ENCODE measurements around the gene GAREM1.

The GAREM1 gene

GRCh38 chr18:32442575-32442974, 28.1 kb downstream of the GAREM1 start:
- DNase-seq (no peak), ATAC-seq (ENCODE audit: insufficient read depth, low read depth) (no peak)
- Histone ChIP-seq H3K27me3 (ENCODE audit: insufficient read depth, low read length, poor library complexity) (no peaks in the 10 kb centered on the region), H3K9me3 (ENCODE audit: insufficient read depth, low read length, severe bottlenecking) (no peaks in the 10 kb centered on the region), H3K4me2 (ENCODE audit: insufficient read depth, low read length) (no peak overlapping the region), H2AFZ (ENCODE audit: low read depth, low read length) (no peak overlapping the region), H3K36me3 (ENCODE audit: insufficient read depth, low read length) (no peaks in the 10 kb centered on the region), H3K4me3 (ENCODE audit: low read depth in 1 of 2, low read length in 2 of 2) (no peak overlapping the region), H3K9ac (ENCODE audit: low read depth, low read length) (no peak overlapping the region), H3K27ac (ENCODE audit: low read length) (no peak overlapping the region), H3K79me2 (ENCODE audit: insufficient read depth, low read length) (no peaks in the 10 kb centered on the region), H4K20me1 (ENCODE audit: insufficient read depth, low read length) (no peaks in the 10 kb centered on the region), H3K4me1 (ENCODE audit: insufficient read depth, low read length) (no peaks in the 10 kb centered on the region)
- TF ChIP-seq CTCF (IDR thresholded peaks at IDR 0.05; ENCODE audit: borderline replicate concordance, extremely low read depth, low read length, poor library complexity, severe bottlenecking) (no peak), EZH2 (IDR thresholded peaks at IDR 0.05; ENCODE audit: borderline replicate concordance, low read depth, low read length, severe bottlenecking) (no peak)

GRCh38 chr18:32441533-32441932, 29.1 kb downstream of the GAREM1 start:
- no peak overlapping the region for H3K9ac ChIP-seq (ENCODE audit: low read depth, low read length)
- no peak overlapping the region for H3K4me3 ChIP-seq (ENCODE audit: low read depth in 1 of 2, low read length in 2 of 2)
- no peaks in the 10 kb centered on the region for H3K4me1 ChIP-seq (ENCODE audit: insufficient read depth, low read length)
- ATAC-seq (ENCODE audit: insufficient read depth, low read depth) (no peak), DNase-seq (no peak)
- no peak overlapping the region for H3K4me2 ChIP-seq (ENCODE audit: insufficient read depth, low read length)
- no peak overlapping the region for H3K27ac ChIP-seq (ENCODE audit: low read length)
- no peaks in the 10 kb centered on the region for H3K36me3 ChIP-seq (ENCODE audit: insufficient read depth, low read length)
- no peaks in the 10 kb centered on the region for H3K27me3 ChIP-seq (ENCODE audit: insufficient read depth, low read length, poor library complexity)
- H2AFZ ChIP-seq (ENCODE audit: low read depth, low read length) = no peak overlapping the region
- no peaks in the 10 kb centered on the region for H3K9me3 ChIP-seq (ENCODE audit: insufficient read depth, low read length, severe bottlenecking)
- H4K20me1 ChIP-seq (ENCODE audit: insufficient read depth, low read length) = no peaks in the 10 kb centered on the region
- H3K79me2 ChIP-seq (ENCODE audit: insufficient read depth, low read length) = no peaks in the 10 kb centered on the region
- TF ChIP-seq EZH2 (IDR thresholded peaks at IDR 0.05; ENCODE audit: borderline replicate concordance, low read depth, low read length, severe bottlenecking) (no peak), CTCF (IDR thresholded peaks at IDR 0.05; ENCODE audit: borderline replicate concordance, extremely low read depth, low read length, poor library complexity, severe bottlenecking) (no peak)

GRCh38 chr18:32440518-32440917, 30.2 kb downstream of the GAREM1 start:
- no peak for DNase-seq
- H2AFZ ChIP-seq (ENCODE audit: low read depth, low read length) = no peak overlapping the region
- no peaks in the 10 kb centered on the region for H3K4me1 ChIP-seq (ENCODE audit: insufficient read depth, low read length)
- no peaks in the 10 kb centered on the region for H3K27me3 ChIP-seq (ENCODE audit: insufficient read depth, low read length, poor library complexity)
- no peak overlapping the region for H3K4me2 ChIP-seq (ENCODE audit: insufficient read depth, low read length)
- TF ChIP-seq CTCF (IDR thresholded peaks at IDR 0.05; ENCODE audit: borderline replicate concordance, extremely low read depth, low read length, poor library complexity, severe bottlenecking) = no peak
- TF ChIP-seq EZH2 (IDR thresholded peaks at IDR 0.05; ENCODE audit: borderline replicate concordance, low read depth, low read length, severe bottlenecking) = no peak
- H4K20me1 ChIP-seq (ENCODE audit: insufficient read depth, low read length) = no peaks in the 10 kb centered on the region
- H3K4me3 ChIP-seq (ENCODE audit: low read depth in 1 of 2, low read length in 2 of 2) = no peak overlapping the region
- no peak overlapping the region for H3K9ac ChIP-seq (ENCODE audit: low read depth, low read length)
- no peaks in the 10 kb centered on the region for H3K9me3 ChIP-seq (ENCODE audit: insufficient read depth, low read length, severe bottlenecking)
- no peak for ATAC-seq (ENCODE audit: insufficient read depth, low read depth)
- H3K27ac ChIP-seq (ENCODE audit: low read length) = no peak overlapping the region
- H3K36me3 ChIP-seq (ENCODE audit: insufficient read depth, low read length) = no peaks in the 10 kb centered on the region
- no peaks in the 10 kb centered on the region for H3K79me2 ChIP-seq (ENCODE audit: insufficient read depth, low read length)

GRCh38 chr18:32439802-32440201, 30.9 kb downstream of the GAREM1 start:
- Histone ChIP-seq H2AFZ (ENCODE audit: low read depth, low read length) (no peak overlapping the region), H3K9me3 (ENCODE audit: insufficient read depth, low read length, severe bottlenecking) (no peaks in the 10 kb centered on the region), H3K36me3 (ENCODE audit: insufficient read depth, low read length) (no peaks in the 10 kb centered on the region), H3K4me1 (ENCODE audit: insufficient read depth, low read length) (no peaks in the 10 kb centered on the region), H3K9ac (ENCODE audit: low read depth, low read length) (no peak overlapping the region), H4K20me1 (ENCODE audit: insufficient read depth, low read length) (no peaks in the 10 kb centered on the region), H3K4me2 (ENCODE audit: insufficient read depth, low read length) (no peak overlapping the region), H3K27me3 (ENCODE audit: insufficient read depth, low read length, poor library complexity) (no peaks in the 10 kb centered on the region), H3K4me3 (ENCODE audit: low read depth in 1 of 2, low read length in 2 of 2) (no peak overlapping the region), H3K27ac (ENCODE audit: low read length) (no peak overlapping the region), H3K79me2 (ENCODE audit: insufficient read depth, low read length) (no peaks in the 10 kb centered on the region)
- DNase-seq (no peak), ATAC-seq (ENCODE audit: insufficient read depth, low read depth) (no peak)
- TF ChIP-seq EZH2 (IDR thresholded peaks at IDR 0.05; ENCODE audit: borderline replicate concordance, low read depth, low read length, severe bottlenecking) (no peak), CTCF (IDR thresholded peaks at IDR 0.05; ENCODE audit: borderline replicate concordance, extremely low read depth, low read length, poor library complexity, severe bottlenecking) (peak; percentile 48)

Measured in DND-41 (cell line).